Measurements from ENCODE around the gene SAMD7.

SAMD7 gene

DNA sequence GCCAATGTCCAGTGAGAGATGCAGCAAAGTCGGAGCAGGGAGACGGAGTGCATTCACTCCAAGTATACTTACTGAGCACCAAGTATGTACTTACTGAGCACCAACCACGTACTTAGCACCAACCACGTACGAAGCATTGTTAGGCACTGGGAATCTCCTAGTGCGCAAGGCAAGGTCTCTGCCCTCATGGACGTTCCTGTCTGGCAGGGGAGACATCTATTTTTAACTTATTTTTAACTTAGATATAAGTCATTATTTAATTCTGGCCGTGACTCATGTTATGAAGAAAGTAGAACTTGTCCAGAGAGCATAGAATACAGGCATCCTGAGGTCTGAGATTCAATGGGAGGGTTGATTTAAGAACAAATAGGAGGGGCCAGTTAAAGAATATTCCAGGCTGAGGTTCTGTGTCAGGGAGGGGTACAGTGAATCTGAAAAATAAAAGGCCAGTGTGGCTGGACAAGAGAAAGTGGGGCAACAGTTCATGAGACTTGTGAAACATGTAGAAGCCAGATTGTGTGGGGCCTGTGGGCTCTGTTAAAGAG, 32.3 kb upstream of the SAMD7 start:
- Histone ChIP-seq H3K9ac (ENCODE audit: low read depth, low read length) (no peak overlapping the region), H2AFZ (ENCODE audit: low read depth, low read length) (no peak overlapping the region), H3K4me2 (ENCODE audit: insufficient read depth, low read length) (no peak overlapping the region), H3K4me1 (ENCODE audit: insufficient read depth, low read length) (no peaks in the 10 kb centered on the region), H3K36me3 (ENCODE audit: insufficient read depth, low read length) (no peaks in the 10 kb centered on the region), H3K27me3 (ENCODE audit: insufficient read depth, low read length, poor library complexity) (no peaks in the 10 kb centered on the region), H3K4me3 (ENCODE audit: low read depth in 1 of 2, low read length in 2 of 2) (no peak overlapping the region), H4K20me1 (ENCODE audit: insufficient read depth, low read length) (no peaks in the 10 kb centered on the region), H3K27ac (ENCODE audit: low read length) (no peak overlapping the region), H3K79me2 (ENCODE audit: insufficient read depth, low read length) (no peaks in the 10 kb centered on the region), H3K9me3 (ENCODE audit: insufficient read depth, low read length, severe bottlenecking) (no peaks in the 10 kb centered on the region)
- DNase-seq (no peak), ATAC-seq (ENCODE audit: insufficient read depth, low read depth) (no peak)
- TF ChIP-seq CTCF (IDR thresholded peaks at IDR 0.05; ENCODE audit: borderline replicate concordance, extremely low read depth, low read length, poor library complexity, severe bottlenecking) (no peak), EZH2 (IDR thresholded peaks at IDR 0.05; ENCODE audit: borderline replicate concordance, low read depth, low read length, severe bottlenecking) (no peak)

DNA sequence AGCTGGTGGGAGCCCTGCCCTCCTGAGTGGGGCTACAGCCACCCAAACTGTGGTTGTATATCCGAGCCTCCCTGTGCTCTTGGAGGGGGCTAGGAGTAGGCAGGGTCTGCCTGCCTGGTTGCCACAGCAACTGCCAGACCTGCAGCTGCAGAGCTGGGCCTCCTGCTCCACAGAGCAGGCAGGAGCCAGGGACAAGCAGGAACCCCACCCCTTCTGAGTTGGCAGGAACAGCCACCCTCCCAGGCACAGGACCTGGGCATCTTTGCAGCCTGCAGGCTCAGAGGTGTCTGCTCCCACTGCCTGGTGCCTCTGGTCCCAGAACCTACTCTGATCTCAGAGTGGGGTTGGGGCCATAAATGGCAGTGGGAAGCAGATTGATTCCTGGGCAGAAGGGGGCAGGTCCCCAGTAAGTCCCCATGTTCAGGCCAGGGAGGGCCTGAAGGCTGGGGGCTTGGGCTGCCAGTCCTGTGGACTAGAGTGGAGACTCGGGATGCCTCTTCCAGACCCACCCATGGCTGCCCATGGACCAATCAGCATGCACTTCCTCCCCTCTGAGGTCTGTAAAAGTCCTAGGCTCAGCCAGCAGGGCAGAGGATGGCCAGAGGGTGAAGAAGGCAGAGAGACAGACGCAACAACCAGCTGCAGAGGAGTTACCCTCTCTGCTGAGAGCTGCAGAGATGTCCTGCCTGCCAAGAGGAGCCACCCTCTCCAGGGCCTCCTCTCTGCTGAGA, 31.4 kb upstream of the SAMD7 start:
- H3K9me3 ChIP-seq (ENCODE audit: insufficient read depth, low read length, severe bottlenecking), result no peaks in the 10 kb centered on the region
- no peak overlapping the region for H3K9ac ChIP-seq (ENCODE audit: low read depth, low read length)
- no peak overlapping the region for H3K4me3 ChIP-seq (ENCODE audit: low read depth in 1 of 2, low read length in 2 of 2)
- H3K4me1 ChIP-seq (ENCODE audit: insufficient read depth, low read length), result no peaks in the 10 kb centered on the region
- H3K27me3 ChIP-seq (ENCODE audit: insufficient read depth, low read length, poor library complexity), result no peaks in the 10 kb centered on the region
- H3K36me3 ChIP-seq (ENCODE audit: insufficient read depth, low read length), result no peaks in the 10 kb centered on the region
- no peaks in the 10 kb centered on the region for H4K20me1 ChIP-seq (ENCODE audit: insufficient read depth, low read length)
- H2AFZ ChIP-seq (ENCODE audit: low read depth, low read length), result no peak overlapping the region
- H3K27ac ChIP-seq (ENCODE audit: low read length), result no peak overlapping the region
- DNase-seq, result no peak
- H3K79me2 ChIP-seq (ENCODE audit: insufficient read depth, low read length), result no peaks in the 10 kb centered on the region
- peak; percentile 29; the same call in 1 of the 3 replicates for ATAC-seq (ENCODE audit: insufficient read depth, low read depth)
- no peak for TF ChIP-seq CTCF (IDR thresholded peaks at IDR 0.05; ENCODE audit: borderline replicate concordance, extremely low read depth, low read length, poor library complexity, severe bottlenecking)
- no peak for TF ChIP-seq EZH2 (IDR thresholded peaks at IDR 0.05; ENCODE audit: borderline replicate concordance, low read depth, low read length, severe bottlenecking)
- no peak overlapping the region for H3K4me2 ChIP-seq (ENCODE audit: insufficient read depth, low read length)

GRCh38 chr3:169880576-169881250, 30.7 kb upstream of the SAMD7 start:
- no peak overlapping the region for H3K4me2 ChIP-seq (ENCODE audit: insufficient read depth, low read length)
- no peak for DNase-seq
- no peaks in the 10 kb centered on the region for H3K4me1 ChIP-seq (ENCODE audit: insufficient read depth, low read length)
- no peak for ATAC-seq (ENCODE audit: insufficient read depth, low read depth)
- H3K27me3 ChIP-seq (ENCODE audit: insufficient read depth, low read length, poor library complexity), result no peaks in the 10 kb centered on the region
- H3K79me2 ChIP-seq (ENCODE audit: insufficient read depth, low read length), result no peaks in the 10 kb centered on the region
- H3K9ac ChIP-seq (ENCODE audit: low read depth, low read length), result no peak overlapping the region
- no peaks in the 10 kb centered on the region for H3K36me3 ChIP-seq (ENCODE audit: insufficient read depth, low read length)
- no peak for TF ChIP-seq CTCF (IDR thresholded peaks at IDR 0.05; ENCODE audit: borderline replicate concordance, extremely low read depth, low read length, poor library complexity, severe bottlenecking)
- TF ChIP-seq EZH2 (IDR thresholded peaks at IDR 0.05; ENCODE audit: borderline replicate concordance, low read depth, low read length, severe bottlenecking), result no peak
- no peaks in the 10 kb centered on the region for H4K20me1 ChIP-seq (ENCODE audit: insufficient read depth, low read length)
- H3K9me3 ChIP-seq (ENCODE audit: insufficient read depth, low read length, severe bottlenecking), result no peaks in the 10 kb centered on the region
- H3K27ac ChIP-seq (ENCODE audit: low read length), result no peak overlapping the region
- H3K4me3 ChIP-seq (ENCODE audit: low read depth in 1 of 2, low read length in 2 of 2), result no peak overlapping the region
- H2AFZ ChIP-seq (ENCODE audit: low read depth, low read length), result no peak overlapping the region

Measured in DND-41 (cell line).